Gastroesophageal sphincter (tissue), 3 donors: ENCODE results near the gene DPEP1.

Experiments
- CTCF ChIP-seq, 4 experiments: fragments of 200-600 bp in 2 of 4; fragments of 450-650 bp in 2 of 4; sonication (generic) in 1 of 4; IDR thresholded peaks; one replicate each; pipeline ENCODE4 v1.5.1; 2017 to 2019; ENCODE audit warnings: antibody characterized with exemption in 4 of 4, mild to moderate bottlenecking in 2 of 4, moderate library complexity in 2 of 4
- EP300 ChIP-seq: sonication (generic); formaldehyde crosslinking; IDR thresholded peaks from one replicate; pipeline ENCODE4 v1.6.1; 2017; ENCODE audit warnings: antibody characterized with exemption, mild to moderate bottlenecking

DNA sequence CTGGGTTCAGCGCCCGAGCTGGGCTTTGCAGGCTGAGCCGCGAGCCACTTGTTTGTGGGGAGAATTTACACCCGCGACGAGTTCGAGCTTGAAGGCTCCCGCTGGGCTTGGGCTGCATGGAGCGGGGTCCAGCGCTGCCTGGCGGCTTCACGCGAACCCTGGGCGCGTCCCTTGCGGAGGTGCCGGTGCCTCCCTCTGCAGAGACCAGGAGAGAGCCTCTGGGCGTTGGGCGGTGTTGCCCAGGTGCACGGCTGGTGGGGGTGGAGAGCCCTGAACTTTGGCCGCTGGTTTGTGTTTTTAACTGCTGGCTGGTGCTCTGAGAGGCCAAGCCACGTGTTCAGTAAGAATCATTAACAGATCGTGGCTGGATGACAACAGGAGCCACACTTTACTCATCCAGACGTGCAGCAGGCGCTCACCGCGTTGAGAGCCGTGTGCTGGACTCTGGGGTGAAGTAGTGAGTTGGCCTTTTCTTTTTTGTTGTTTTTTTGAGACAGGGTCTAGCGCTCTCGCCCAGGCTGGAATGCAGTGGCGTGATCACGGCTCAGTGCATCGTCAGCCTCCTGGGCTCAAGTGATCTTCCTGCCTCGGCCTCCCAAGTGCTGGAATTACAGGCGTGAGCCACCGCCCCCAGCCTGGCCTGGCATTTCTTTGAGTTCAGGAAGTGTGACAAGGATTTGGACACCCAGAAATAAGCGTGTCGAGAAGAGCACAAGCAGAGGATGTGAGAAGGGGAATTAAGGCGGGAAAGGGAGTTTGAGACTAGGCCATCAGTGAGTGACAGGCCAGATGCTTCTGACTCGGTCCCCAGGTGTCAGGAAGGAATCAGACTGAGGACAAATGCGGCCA lies 73.9 kb downstream of the DPEP1 start:
- TF ChIP-seq CTCF (IDR thresholded peaks at IDR 0.05), result no peak
- TF ChIP-seq EP300, result no peak
